CD14-positive monocyte (primary cell): ENCODE results near the gene LGALS4. TPM values are rescaled to one million over a fixed set of nuclear protein-coding genes. Genes with fewer than 3 reads are reported as not detected.

Experiments
- DNase-seq, 3 donors: peaks; one replicate each; pipeline ENCODE4 v3.0.0-alpha.2; 2011 to 2022
- H2AFZ ChIP-seq: 2 replicates; pipeline ENCODE4 v1.6.0; 2012; ENCODE audit warnings: mild to moderate bottlenecking, low read depth, low read length, inconsistent platforms; ENCODE audit not compliant: insufficient read depth, poor library complexity, severe bottlenecking
- H3K27ac ChIP-seq, 2 donors: 1 replicate in 1 of 2; 2 replicates in 1 of 2; pipeline ENCODE4 v1.5.1; 2012 to 2013; ENCODE audit warnings: low read length in 2 of 2, control low read depth in 1 of 2, inconsistent platforms in 1 of 2, low read depth in 1 of 2, mild to moderate bottlenecking in 1 of 2
- H3K27me3 ChIP-seq, 2 donors: one replicate each; pipeline versions ENCODE4 v1.6.0 to v1.6.1; 2011 to 2013; ENCODE audit warnings: low read length in 2 of 2; ENCODE audit not compliant: control insufficient read depth in 2 of 2, insufficient read depth in 2 of 2
- H3K36me3 ChIP-seq, 2 donors: replicated peaks in 1 of 2; 1 replicate in 1 of 2; 2 replicates in 1 of 2; pipeline versions ENCODE4 v1.5.1 to v1.6.1; 2012 to 2013; ENCODE audit warnings: low read length in 2 of 2, control low read depth in 1 of 2, inconsistent platforms in 1 of 2, mild to moderate bottlenecking in 1 of 2; ENCODE audit not compliant: insufficient read depth in 2 of 2, control insufficient read depth in 1 of 2
- H3K4me1 ChIP-seq, 2 donors: 1 replicate in 1 of 2; 2 replicates in 1 of 2; pipeline versions ENCODE4 v1.5.1 to v1.6.1; 2012 to 2013; ENCODE audit warnings: low read length in 2 of 2, control low read depth in 1 of 2, inconsistent platforms in 1 of 2, mild to moderate bottlenecking in 1 of 2, moderate library complexity in 1 of 2; ENCODE audit not compliant: insufficient read depth in 2 of 2, control insufficient read depth in 1 of 2
- H3K4me2 ChIP-seq: replicated peaks from 2 replicates; pipeline ENCODE3; 2012; ENCODE audit warnings: low read length, moderate library complexity, mild to moderate bottlenecking; ENCODE audit not compliant: poor library complexity, severe bottlenecking; ENCODE audit errors: extremely low read depth
- H3K4me3 ChIP-seq, 3 experiments: fragments of 200-600 bp in 1 of 3; sonication (generic) in 1 of 3; replicated peaks in 1 of 3; 1 replicate in 2 of 3; 2 replicates in 1 of 3; pipeline ENCODE4 v1.5.1; 2011 to 2013; ENCODE audit warnings: low read length in 3 of 3, mild to moderate bottlenecking in 3 of 3, control low read depth in 2 of 3, low read depth in 2 of 3, inconsistent platforms in 1 of 3, moderate library complexity in 1 of 3
- H3K79me2 ChIP-seq: 2 replicates; pipeline ENCODE4 v1.6.0; 2012; ENCODE audit warnings: mild to moderate bottlenecking, control low read depth, inconsistent platforms, low read length, moderate library complexity; ENCODE audit not compliant: insufficient read depth
- H3K9ac ChIP-seq: 2 replicates; pipeline ENCODE4 v1.6.0; 2017; ENCODE audit warnings: low read length, mild to moderate bottlenecking; ENCODE audit not compliant: insufficient read depth, poor library complexity, severe bottlenecking
- H3K9me3 ChIP-seq, 2 donors: replicated peaks in 1 of 2; 1 replicate in 1 of 2; 2 replicates in 1 of 2; pipeline versions ENCODE4 v1.5.1 to v1.6.1; 2012 to 2013; ENCODE audit warnings: low read length in 2 of 2, control low read depth in 1 of 2; ENCODE audit not compliant: control insufficient read depth in 1 of 2, insufficient read depth in 1 of 2
- H4K20me1 ChIP-seq: 2 replicates; pipeline ENCODE4 v1.6.0; 2012; ENCODE audit warnings: mild to moderate bottlenecking, low read length, control low read depth, moderate library complexity; ENCODE audit not compliant: insufficient read depth
- H3K27ac Mint-ChIP-seq, 7 donors: one replicate each; pipeline ENCODE4 v1.8.0; 2020; ENCODE audit warnings: mild to moderate bottlenecking in 7 of 7, mixed read lengths in 7 of 7, moderate library complexity in 6 of 7, inconsistent platforms in 2 of 7
- H3K27me3 Mint-ChIP-seq, 3 donors: one replicate each; pipeline ENCODE4 v1.8.0; 2021 to 2022; ENCODE audit warnings: low read depth in 3 of 3, mild to moderate bottlenecking in 3 of 3, mixed read lengths in 3 of 3, moderate library complexity in 3 of 3, inconsistent platforms in 1 of 3
- H3K36me3 Mint-ChIP-seq, 2 donors: one replicate each; pipeline ENCODE4 v1.8.0; 2020; ENCODE audit warnings: mixed read lengths in 2 of 2, inconsistent platforms in 1 of 2, mild to moderate bottlenecking in 1 of 2
- H3K4me1 Mint-ChIP-seq: one replicate; pipeline ENCODE4 v1.8.0; 2020; ENCODE audit warnings: mild to moderate bottlenecking, mixed read lengths
- H3K4me3 Mint-ChIP-seq, 2 donors: one replicate each; pipeline ENCODE4 v1.8.0; 2020; ENCODE audit warnings: mild to moderate bottlenecking in 2 of 2, mixed read lengths in 2 of 2, moderate library complexity in 1 of 2
- H3K9me3 Mint-ChIP-seq, 7 donors: one replicate each; pipeline ENCODE4 v1.8.0; 2020 to 2022; ENCODE audit warnings: mixed read lengths in 7 of 7, mild to moderate bottlenecking in 6 of 7, moderate library complexity in 6 of 7, inconsistent platforms in 2 of 7
- WGBS: methylation state at CpG from one replicate; pipeline ENCODE4 v1.1.5; 2013; ENCODE audit warnings: missing lambda C conversion rate; ENCODE audit not compliant: insufficient coverage; 5-methylcytosine and 5-hydroxymethylcytosine counted together
- intact Hi-C, 2 donors: fragments of 100-400 bp; cut with micrococcal nuclease; formaldehyde crosslinking; loops; one replicate each; pipeline versions ENCODE4 v1.15.0 to v1.15.1; 2023
- polyA plus RNA-seq, 3 donors: library from polyadenylated mRNA; depleted of rRNA in 1 of 3; unstranded in 2 of 3; stranded (reverse) in 1 of 3; fragments of 300-500 nt in 2 of 3; fragments of >200 nt in 1 of 3; fragmentation: Illumina TruSeq in 2 of 3; gene quantifications; 1 replicate in 2 of 3; 2 replicates in 1 of 3; pipeline ENCODE4 v1.2.3, GENCODE V29; 2012 to 2021
- TF ChIP-seq, protein P1 (sequence below): fragments of 200-600 bp; IDR thresholded peaks from one replicate; pipeline ENCODE4 v1.8.0; 2022; ENCODE audit warnings: antibody characterized with exemption, mild to moderate bottlenecking

LGALS4 gene
- polyA plus RNA-seq, 3 donors, result 1.7 TPM; not detected in 2

DNA sequence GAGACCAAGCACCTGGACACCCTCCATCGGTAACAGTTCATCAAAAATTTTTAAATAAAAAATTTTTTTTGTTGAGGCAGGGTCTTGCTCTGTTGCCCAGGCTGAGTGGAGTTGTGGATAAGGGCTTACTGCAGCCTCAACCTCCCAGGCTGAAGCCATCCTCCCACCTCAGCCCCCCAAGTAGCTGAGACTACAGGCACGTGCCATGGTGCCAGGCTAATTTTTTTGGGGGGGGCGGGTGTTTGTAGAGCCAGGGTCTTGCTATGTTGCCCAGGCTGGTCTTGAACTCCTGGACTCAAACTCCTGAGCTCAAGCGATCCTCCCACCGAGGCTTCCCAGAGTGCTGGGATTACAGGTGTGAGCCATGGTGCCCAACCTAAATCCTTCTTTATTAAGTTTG lies 19.1 kb downstream of the LGALS4 start:
- intact Hi-C loops, result no loop called here
- Mint-ChIP-seq H3K27me3 (peaks cover 0 to 10% (median 3%) of the 10 kb centered on the region in 3 donors), H3K4me3 (no peak overlapping the region)

DNA sequence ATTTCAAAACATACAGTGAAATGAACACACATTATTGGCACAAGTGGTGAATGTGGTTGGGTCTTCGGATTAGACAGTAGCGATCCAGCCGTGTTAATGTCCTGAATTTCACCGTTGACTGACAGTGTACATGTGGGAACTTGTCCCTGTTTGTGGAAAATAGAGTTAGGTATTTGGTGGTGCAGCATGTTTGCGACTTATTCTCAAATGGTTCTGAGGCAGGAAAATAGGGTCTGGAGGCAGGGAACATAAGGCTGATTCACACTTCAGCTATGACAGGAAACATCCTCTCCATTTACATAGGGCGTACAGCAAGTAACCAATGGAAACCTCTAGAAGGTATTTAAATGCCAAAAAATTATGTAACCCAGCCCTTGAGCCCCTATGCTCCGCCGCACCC lies 19.6 kb downstream of the LGALS4 start:
- no peak overlapping the region for H3K27ac ChIP-seq
- H3K9me3 Mint-ChIP-seq, result peaks cover 0 to 8% (median 1%) of the 10 kb centered on the region in 7 donors
- TF ChIP-seq, protein P1, sequence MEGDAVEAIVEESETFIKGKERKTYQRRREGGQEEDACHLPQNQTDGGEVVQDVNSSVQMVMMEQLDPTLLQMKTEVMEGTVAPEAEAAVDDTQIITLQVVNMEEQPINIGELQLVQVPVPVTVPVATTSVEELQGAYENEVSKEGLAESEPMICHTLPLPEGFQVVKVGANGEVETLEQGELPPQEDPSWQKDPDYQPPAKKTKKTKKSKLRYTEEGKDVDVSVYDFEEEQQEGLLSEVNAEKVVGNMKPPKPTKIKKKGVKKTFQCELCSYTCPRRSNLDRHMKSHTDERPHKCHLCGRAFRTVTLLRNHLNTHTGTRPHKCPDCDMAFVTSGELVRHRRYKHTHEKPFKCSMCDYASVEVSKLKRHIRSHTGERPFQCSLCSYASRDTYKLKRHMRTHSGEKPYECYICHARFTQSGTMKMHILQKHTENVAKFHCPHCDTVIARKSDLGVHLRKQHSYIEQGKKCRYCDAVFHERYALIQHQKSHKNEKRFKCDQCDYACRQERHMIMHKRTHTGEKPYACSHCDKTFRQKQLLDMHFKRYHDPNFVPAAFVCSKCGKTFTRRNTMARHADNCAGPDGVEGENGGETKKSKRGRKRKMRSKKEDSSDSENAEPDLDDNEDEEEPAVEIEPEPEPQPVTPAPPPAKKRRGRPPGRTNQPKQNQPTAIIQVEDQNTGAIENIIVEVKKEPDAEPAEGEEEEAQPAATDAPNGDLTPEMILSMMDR, result no peak
- no peaks in the 10 kb centered on the region for H3K27me3 ChIP-seq
- no peak overlapping the region for H3K4me3 ChIP-seq
- no peaks in the 10 kb centered on the region for H4K20me1 ChIP-seq
- peaks cover 0 to 10% (median 3%) of the 10 kb centered on the region in 3 donors for H3K27me3 Mint-ChIP-seq
- H3K79me2 ChIP-seq, result no peaks in the 10 kb centered on the region
- H3K36me3 Mint-ChIP-seq, result no peaks in the 10 kb centered on the region
- H3K4me1 ChIP-seq, result peaks cover 9% of the 10 kb centered on the region in 2 donors
- H3K27ac Mint-ChIP-seq, result no peak overlapping the region
- no peak overlapping the region for H3K9ac ChIP-seq
- peak overlapping the region; percentile 52 to 76 for H3K4me3 Mint-ChIP-seq
- no peaks in the 10 kb centered on the region for H3K9me3 ChIP-seq
- DNase-seq, result no peak
- peak overlapping the region; percentile 90 for H2AFZ ChIP-seq
- H3K4me2 ChIP-seq, result peak overlapping the region; percentile 85
- H3K4me1 Mint-ChIP-seq, result peaks cover 7% of the 10 kb centered on the region
- WGBS, result 91% methylated on average over 4 of the region's 8 CpGs
- H3K36me3 ChIP-seq, result no peaks in the 10 kb centered on the region
- intact Hi-C loops, result no loop called here

More for the DNA sequence above, 19.1 kb downstream of the LGALS4 start:
- no peaks in the 10 kb centered on the region for H3K36me3 ChIP-seq
- no peak for DNase-seq
- no peak overlapping the region for H3K27ac Mint-ChIP-seq
- H2AFZ ChIP-seq, result no peak overlapping the region
- no peaks in the 10 kb centered on the region for H3K27me3 ChIP-seq
- peaks cover 0 to 10% (median 1%) of the 10 kb centered on the region in 7 donors for H3K9me3 Mint-ChIP-seq
- H3K4me2 ChIP-seq, result no peak overlapping the region
- no peak overlapping the region for H3K27ac ChIP-seq
- H3K4me1 Mint-ChIP-seq, result peaks cover 7% of the 10 kb centered on the region
- no peak overlapping the region for H3K4me3 ChIP-seq
- no peaks in the 10 kb centered on the region for H3K9me3 ChIP-seq
- no peak overlapping the region for H3K9ac ChIP-seq
- H3K36me3 Mint-ChIP-seq, result no peaks in the 10 kb centered on the region
- H4K20me1 ChIP-seq, result no peaks in the 10 kb centered on the region
- WGBS, result 100% methylated on average over 1 of the region's 5 CpGs
- TF ChIP-seq, protein P1, result no peak
- peaks cover 9% of the 10 kb centered on the region in 2 donors for H3K4me1 ChIP-seq
- H3K79me2 ChIP-seq, result no peaks in the 10 kb centered on the region
